Esophagus squamous epithelium (tissue), 4 donors: ENCODE data around the gene LRRC41.
"Not testable (repeated sequence)": the region's sequence is repeated elsewhere in the genome, so short reads cannot be mapped to it uniquely, and the experiment has no call there.

Source experiments
- POLR2A ChIP-seq, 4 donors: fragments of 450-650 bp; IDR thresholded peaks; one replicate each; pipeline ENCODE4 v1.6.1; 2017; ENCODE audit warnings: antibody characterized with exemption in 4 of 4, mild to moderate bottlenecking in 4 of 4, moderate library complexity in 3 of 4
- TF ChIP-seq, protein P1 (sequence below), 6 experiments: fragments of 450-650 bp in 4 of 6; fragments of 200-600 bp in 2 of 6; sonication (generic) in 2 of 6; IDR thresholded peaks; one replicate each; pipeline ENCODE4 v1.5.1; 2016 to 2019; ENCODE audit warnings: antibody characterized with exemption in 6 of 6, mild to moderate bottlenecking in 4 of 6, moderate library complexity in 4 of 6

DNA sequence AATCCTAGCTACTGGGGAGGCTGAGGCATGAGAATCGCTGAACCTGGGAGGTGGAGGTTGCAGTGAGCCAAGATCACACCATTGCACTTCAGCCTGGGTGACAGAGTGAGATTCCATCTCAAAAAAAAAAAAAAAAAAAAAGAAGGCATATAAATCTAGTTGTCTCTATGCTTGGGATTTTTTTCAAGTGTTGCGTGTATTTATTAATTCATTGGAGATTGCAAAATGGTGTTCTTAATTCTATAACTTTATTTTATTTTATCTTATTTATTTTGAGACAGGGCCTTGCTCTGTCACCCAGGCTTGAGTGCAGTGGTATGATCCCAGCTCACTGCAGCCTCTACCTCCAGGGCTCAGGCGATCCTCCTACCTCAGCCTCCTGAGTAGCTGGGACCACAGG is 72.2 kb downstream of the LRRC41 start:
- TF ChIP-seq, protein P1, sequence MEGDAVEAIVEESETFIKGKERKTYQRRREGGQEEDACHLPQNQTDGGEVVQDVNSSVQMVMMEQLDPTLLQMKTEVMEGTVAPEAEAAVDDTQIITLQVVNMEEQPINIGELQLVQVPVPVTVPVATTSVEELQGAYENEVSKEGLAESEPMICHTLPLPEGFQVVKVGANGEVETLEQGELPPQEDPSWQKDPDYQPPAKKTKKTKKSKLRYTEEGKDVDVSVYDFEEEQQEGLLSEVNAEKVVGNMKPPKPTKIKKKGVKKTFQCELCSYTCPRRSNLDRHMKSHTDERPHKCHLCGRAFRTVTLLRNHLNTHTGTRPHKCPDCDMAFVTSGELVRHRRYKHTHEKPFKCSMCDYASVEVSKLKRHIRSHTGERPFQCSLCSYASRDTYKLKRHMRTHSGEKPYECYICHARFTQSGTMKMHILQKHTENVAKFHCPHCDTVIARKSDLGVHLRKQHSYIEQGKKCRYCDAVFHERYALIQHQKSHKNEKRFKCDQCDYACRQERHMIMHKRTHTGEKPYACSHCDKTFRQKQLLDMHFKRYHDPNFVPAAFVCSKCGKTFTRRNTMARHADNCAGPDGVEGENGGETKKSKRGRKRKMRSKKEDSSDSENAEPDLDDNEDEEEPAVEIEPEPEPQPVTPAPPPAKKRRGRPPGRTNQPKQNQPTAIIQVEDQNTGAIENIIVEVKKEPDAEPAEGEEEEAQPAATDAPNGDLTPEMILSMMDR (IDR thresholded peaks at IDR 0.05), result not testable (repeated sequence)
- not testable (repeated sequence) for TF ChIP-seq POLR2A (IDR thresholded peaks at IDR 0.05)
